B cell (primary cell): ENCODE measurements around the gene CAMSAP2.

ENCODE experiments used
- CTCF ChIP-seq: fragments of 200-600 bp; IDR thresholded peaks from one replicate; pipeline ENCODE4 v1.8.0; 2022; ENCODE audit warnings: antibody characterized with exemption, mild to moderate bottlenecking
- EZH2 ChIP-seq: IDR thresholded peaks from 2 replicates; pipeline ENCODE4 v1.6.1; 2012; ENCODE audit warnings: borderline replicate concordance, low read depth, mild to moderate bottlenecking, moderate library complexity, low read length; ENCODE audit not compliant: insufficient read depth, poor library complexity, severe bottlenecking

- no peak for TF ChIP-seq CTCF
- no peak for TF ChIP-seq EZH2
Observed at GRCh38 chr1:200850554-200850953, 111.9 kb downstream of the CAMSAP2 start.
